Endothelial cell of umbilical vein (primary cell): ENCODE data around the gene TNFSF10. TPM values are rescaled to one million over a fixed set of nuclear protein-coding genes. Genes with fewer than 3 reads are reported as not detected.

Experiments
- BruUV-seq: library from RNA; stranded (reverse); fragments of 400-500 nt; replicated peaks from 2 replicates; lab custom pipeline; 2021; lab: Mats Ljungman, UMichigan
- CTCF ChIA-PET: fragments of 300-600, 350-600 bp; sonication (Branson Sonifier 250); formaldehyde crosslinking; loops from one replicate; lab custom pipeline; 2021; ENCODE audit warnings: antibody characterized with exemption, inconsistent platforms; lab: Charles Lee
- POLR2A ChIA-PET: fragments of 300-600, 350-600 bp; sonication (Branson Sonifier 250); formaldehyde crosslinking; loops from one replicate; lab custom pipeline; 2021; ENCODE audit warnings: antibody characterized with exemption, inconsistent platforms; lab: Charles Lee
- DNase-seq: peaks from one replicate; pipeline ENCODE4 v3.0.0-alpha.2; 2011; ENCODE audit warnings: low read depth, low spot score
- FAIRE-seq: peaks from 2 replicates; lab custom pipeline; 2011; peaks lifted over from hg19 to GRCh38; lab: Jason Lieb, UNC
- H2AFZ ChIP-seq: 2 replicates; pipeline ENCODE4 v1.6.0; 2012; ENCODE audit warnings: low read depth, low read length, control low read depth, inconsistent platforms
- H3K27ac ChIP-seq: 2 replicates; pipeline ENCODE4 v1.5.1; 2011; ENCODE audit warnings: low read depth, mild to moderate bottlenecking, control low read depth, low read length, moderate library complexity; ENCODE audit not compliant: insufficient read depth
- H3K27me3 ChIP-seq, 2 experiments: 2 replicates each; pipeline versions ENCODE4 v1.6.0 to v1.6.1; 2011; ENCODE audit warnings: low read length in 2 of 2, mixed read lengths in 1 of 2; ENCODE audit not compliant: control insufficient read depth in 2 of 2, insufficient read depth in 2 of 2
- H3K36me3 ChIP-seq, 2 experiments: 2 replicates in 1 of 2; 3 replicates in 1 of 2; pipeline ENCODE4 v1.5.1; 2011; ENCODE audit warnings: low read length in 2 of 2, mild to moderate bottlenecking in 1 of 2, moderate library complexity in 1 of 2; ENCODE audit not compliant: control insufficient read depth in 2 of 2, insufficient read depth in 2 of 2; ENCODE audit errors: extremely low read depth in 1 of 2
- H3K4me1 ChIP-seq: 3 replicates; pipeline ENCODE4 v1.5.1; 2011; ENCODE audit warnings: mild to moderate bottlenecking, low read length; ENCODE audit not compliant: control insufficient read depth, insufficient read depth; ENCODE audit errors: extremely low read depth
- H3K4me2 ChIP-seq: 2 replicates; pipeline ENCODE4 v1.6.1; 2011; ENCODE audit warnings: low read length, control low read depth, mixed read lengths; ENCODE audit not compliant: insufficient read depth
- H3K4me3 ChIP-seq, 3 experiments: fragments of 200-600 bp in 1 of 3; sonication (generic), shearing (Covaris generic) in 1 of 3; replicated peaks in 1 of 3; 2 replicates each; pipeline ENCODE4 v1.5.1; 2011 to 2016; ENCODE audit warnings: control low read depth in 3 of 3, low read length in 3 of 3, mild to moderate bottlenecking in 2 of 3, inconsistent platforms in 1 of 3, low read depth in 1 of 3, moderate library complexity in 1 of 3; ENCODE audit not compliant: insufficient read depth in 1 of 3
- H3K79me2 ChIP-seq: 2 replicates; pipeline ENCODE4 v1.6.0; 2012; ENCODE audit warnings: low read length, inconsistent platforms; ENCODE audit not compliant: control insufficient read depth, insufficient read depth
- H3K9ac ChIP-seq: replicated peaks from 2 replicates; pipeline ENCODE3; 2011; ENCODE audit warnings: low read length, control low read depth; ENCODE audit not compliant: insufficient read depth; ENCODE audit errors: extremely low read depth
- H3K9me1 ChIP-seq: replicated peaks from 3 replicates; pipeline ENCODE4 v1.6.0; 2011; ENCODE audit warnings: mild to moderate bottlenecking, low read length; ENCODE audit not compliant: control insufficient read depth, insufficient read depth; ENCODE audit errors: extremely low read depth
- H3K9me3 ChIP-seq: replicated peaks from 2 replicates; pipeline ENCODE4 v1.5.1; 2012; ENCODE audit warnings: low read length, inconsistent platforms; ENCODE audit not compliant: control insufficient read depth, insufficient read depth
- H4K20me1 ChIP-seq: replicated peaks from 2 replicates; pipeline ENCODE3; 2011; ENCODE audit warnings: mild to moderate bottlenecking, low read length; ENCODE audit not compliant: control insufficient read depth, insufficient read depth; ENCODE audit errors: extremely low read depth
- EZH2 ChIP-seq: IDR thresholded peaks from 2 replicates; pipeline ENCODE4 v1.6.1; 2012; ENCODE audit warnings: borderline replicate concordance, low read depth, mild to moderate bottlenecking, moderate library complexity, low read length, inconsistent platforms; ENCODE audit not compliant: severe bottlenecking
- FOS ChIP-seq: IDR thresholded peaks from 2 replicates; pipeline ENCODE4 v1.6.1; 2011; ENCODE audit warnings: mild to moderate bottlenecking, low read length, moderate library complexity, borderline replicate concordance; ENCODE audit not compliant: insufficient read depth
- GATA2 ChIP-seq: IDR thresholded peaks from 2 replicates; pipeline ENCODE4 v1.7.0; 2011; ENCODE audit warnings: low read depth, mild to moderate bottlenecking, moderate library complexity, mixed read lengths, low read length; ENCODE audit not compliant: insufficient read length, insufficient read depth
- JUN ChIP-seq: IDR thresholded peaks from 2 replicates; pipeline ENCODE4 v1.6.1; 2011; ENCODE audit warnings: borderline replicate concordance, low read depth; ENCODE audit not compliant: insufficient read length, insufficient read depth
- MAX ChIP-seq: IDR thresholded peaks from 2 replicates; pipeline ENCODE4 v1.6.1; 2011; ENCODE audit not compliant: insufficient read depth, insufficient read length
- MYC ChIP-seq: IDR thresholded peaks from one replicate; pipeline ENCODE4 v1.6.1; 2011; ENCODE audit warnings: mild to moderate bottlenecking, low read depth, low read length
- POLR2A ChIP-seq: IDR thresholded peaks from 2 replicates; pipeline ENCODE4 v1.6.1; 2012; ENCODE audit warnings: low read depth, mild to moderate bottlenecking, control low read depth, low read length
- POLR2AphosphoS5 ChIP-seq: IDR thresholded peaks from 2 replicates; pipeline ENCODE4 v1.6.1; 2012; ENCODE audit warnings: low read depth, mild to moderate bottlenecking, control low read depth, low read length, moderate library complexity; ENCODE audit not compliant: insufficient read depth
- dilution Hi-C: fragments of 300-500 bp; cut with MboI; formaldehyde crosslinking; loops from one replicate; pipeline ENCODE4 v1.15.0; 2019; ENCODE audit warnings: low sequenced_read_pairs; ENCODE audit not compliant: extremely low pct_ligation_motif_present
- intact Hi-C: fragments of 100-400 bp; cut with micrococcal nuclease; formaldehyde crosslinking; loops from one replicate; pipeline ENCODE4 v1.10.0; 2022
- polyA plus RNA-seq, 4 experiments: library from polyadenylated mRNA; depleted of rRNA in 3 of 4; stranded (reverse) in 3 of 4; unstranded in 1 of 4; fragments of >200 nt; gene quantifications; 2 replicates each; pipeline versions ENCODE4 v1.2.1 to v1.2.3, GENCODE V29; 2011 to 2012; ENCODE audit warnings: missing spikeins in 1 of 4
- total RNA-seq: library from RNA; stranded (reverse); gene quantifications from 2 replicates; pipeline ENCODE4 v1.2.3, GENCODE V29; 2021
- TF ChIP-seq, protein P1 (sequence below), 2 donors: IDR thresholded peaks; 1 replicate in 1 of 2; 2 replicates in 1 of 2; pipeline ENCODE4 v1.5.1; 2011; ENCODE audit warnings: low read length in 2 of 2, mild to moderate bottlenecking in 2 of 2, moderate library complexity in 2 of 2, control low read depth in 1 of 2, inconsistent platforms in 1 of 2, low read depth in 1 of 2; ENCODE audit not compliant: insufficient read depth in 1 of 2; ENCODE audit errors: extremely low read depth in 1 of 2

TNFSF10 gene
- total and polyA plus RNA-seq, 2 donors (not counting 3 experiments of a cell fraction or from before 2014, with no cell fraction given) = 31.2 to 55.0 TPM

GRCh38 chr3:172550347-172550943 lies 27.2 kb upstream of the TNFSF10 start:
- H3K27ac ChIP-seq = no peak overlapping the region
- no peaks in the 10 kb centered on the region for H3K4me1 ChIP-seq
- H3K36me3 ChIP-seq = no peaks in the 10 kb centered on the region
- no TSS peak for BruUV-seq
- ChIA-PET CTCF (no interaction called here), POLR2A (no interaction called here)
- no peaks in the 10 kb centered on the region for H3K79me2 ChIP-seq
- TF ChIP-seq GATA2 (no peak), POLR2AphosphoS5 (no peak), JUN (no peak), MYC (no peak)
- no peak overlapping the region for H3K4me3 ChIP-seq
- FAIRE-seq (no peak), DNase-seq (no peak)
- H3K9me3 ChIP-seq = no peaks in the 10 kb centered on the region
- dilution Hi-C loops = no loop called here
- no peak overlapping the region for H2AFZ ChIP-seq
- peaks cover 0 to 2% of the 10 kb centered on the region in 2 experiments for H3K27me3 ChIP-seq
- no peaks in the 10 kb centered on the region for H3K9me1 ChIP-seq
- H4K20me1 ChIP-seq = no peaks in the 10 kb centered on the region
- H3K9ac ChIP-seq = no peak overlapping the region
- no peak overlapping the region for H3K4me2 ChIP-seq
- intact Hi-C loops = no loop called here

DNA sequence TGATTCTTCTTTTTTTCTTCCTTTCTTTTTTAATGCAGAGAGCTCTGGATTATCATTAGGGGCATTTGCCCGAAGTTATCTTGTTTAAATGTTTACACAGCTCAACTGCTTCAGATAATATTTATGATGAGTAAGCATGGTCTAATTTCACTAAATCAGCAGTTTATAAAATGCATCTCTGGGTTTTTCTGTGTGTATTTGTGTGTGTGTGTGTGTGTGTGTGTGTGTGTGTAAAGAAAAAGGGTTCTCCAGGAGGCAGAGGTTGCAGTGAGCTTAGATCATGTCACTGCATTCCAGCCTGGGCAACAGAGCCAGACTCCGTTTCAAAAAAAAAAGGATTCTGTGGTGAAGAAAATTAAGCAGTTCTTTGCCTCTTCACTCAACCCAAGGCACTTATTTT lies 25.9 kb upstream of the TNFSF10 start:
- CTCF ChIA-PET = interaction anchor here (1.5 kb wide), 1 partner anchor 47 kb away, joined by 4 read pairs; no protein-coding TSS in a partner anchor
- FAIRE-seq (no peak), DNase-seq (no peak)
- Histone ChIP-seq H3K36me3 (no peaks in the 10 kb centered on the region), H3K9ac (no peak overlapping the region), H3K9me1 (no peaks in the 10 kb centered on the region), H3K27me3 (peaks cover 0 to 2% of the 10 kb centered on the region in 2 experiments), H3K79me2 (no peaks in the 10 kb centered on the region), H4K20me1 (no peaks in the 10 kb centered on the region), H3K4me3 (no peak overlapping the region), H3K4me1 (no peaks in the 10 kb centered on the region), H2AFZ (no peak overlapping the region), H3K27ac (no peak overlapping the region), H3K9me3 (no peaks in the 10 kb centered on the region), H3K4me2 (no peak overlapping the region)
- dilution Hi-C loops (no loop called here), intact Hi-C loops (no loop called here)
- POLR2A ChIA-PET = interaction anchor here (0.7 kb wide), 1 partner anchor 45 kb away, joined by 5 read pairs; no protein-coding TSS in a partner anchor
- no TSS peak for BruUV-seq
- TF ChIP-seq MAX = no peak
- TF ChIP-seq POLR2A = no peak
- TF ChIP-seq GATA2 = no peak
- TF ChIP-seq FOS = no peak
- TF ChIP-seq JUN = no peak
- no peak for TF ChIP-seq MYC
- TF ChIP-seq EZH2 = no peak
- TF ChIP-seq, protein P1, sequence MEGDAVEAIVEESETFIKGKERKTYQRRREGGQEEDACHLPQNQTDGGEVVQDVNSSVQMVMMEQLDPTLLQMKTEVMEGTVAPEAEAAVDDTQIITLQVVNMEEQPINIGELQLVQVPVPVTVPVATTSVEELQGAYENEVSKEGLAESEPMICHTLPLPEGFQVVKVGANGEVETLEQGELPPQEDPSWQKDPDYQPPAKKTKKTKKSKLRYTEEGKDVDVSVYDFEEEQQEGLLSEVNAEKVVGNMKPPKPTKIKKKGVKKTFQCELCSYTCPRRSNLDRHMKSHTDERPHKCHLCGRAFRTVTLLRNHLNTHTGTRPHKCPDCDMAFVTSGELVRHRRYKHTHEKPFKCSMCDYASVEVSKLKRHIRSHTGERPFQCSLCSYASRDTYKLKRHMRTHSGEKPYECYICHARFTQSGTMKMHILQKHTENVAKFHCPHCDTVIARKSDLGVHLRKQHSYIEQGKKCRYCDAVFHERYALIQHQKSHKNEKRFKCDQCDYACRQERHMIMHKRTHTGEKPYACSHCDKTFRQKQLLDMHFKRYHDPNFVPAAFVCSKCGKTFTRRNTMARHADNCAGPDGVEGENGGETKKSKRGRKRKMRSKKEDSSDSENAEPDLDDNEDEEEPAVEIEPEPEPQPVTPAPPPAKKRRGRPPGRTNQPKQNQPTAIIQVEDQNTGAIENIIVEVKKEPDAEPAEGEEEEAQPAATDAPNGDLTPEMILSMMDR (IDR thresholded peaks at IDR 0.05; ENCODE audit: extremely low read depth in 1 of 2, insufficient read depth in 1 of 2, low read depth in 1 of 2, low read length in 2 of 2) = no peak
- TF ChIP-seq POLR2AphosphoS5 = no peak
